Astrocyte (in vitro differentiated cells and primary cell): Measurements from ENCODE around the gene C1orf50.

ENCODE experiments used
- CTCF ChIP-seq: IDR thresholded peaks from 2 replicates; pipeline ENCODE4 v1.5.1; 2011; ENCODE audit warnings: low read depth, mild to moderate bottlenecking, inconsistent platforms, low read length, moderate library complexity; ENCODE audit not compliant: insufficient read depth
- EZH2 ChIP-seq: IDR thresholded peaks from 2 replicates; pipeline ENCODE4 v1.6.1; 2012; ENCODE audit warnings: mild to moderate bottlenecking, low read length, inconsistent platforms; ENCODE audit not compliant: insufficient read depth

- TF ChIP-seq CTCF (no peak), EZH2 (no peak)
Measured at GRCh38 chr1:42817440-42817767, 50.4 kb downstream of the C1orf50 start.
